ENCODE data around the gene IL16. TPM values are rescaled to one million over a fixed set of nuclear protein-coding genes. Genes with fewer than 3 reads are reported as not detected.

Gene IL16
- total RNA-seq, 1 experiment from 2014 or later = 1.8 TPM

GRCh38 chr15:81253846-81254245, 57.2 kb downstream of the IL16 start:
- no peak for DNase-seq (ENCODE audit: low spot score)
- BruUV-seq (replicated peaks) = no TSS peak
- Histone ChIP-seq H3K36me3 (ENCODE audit: insufficient read depth, low read length, poor library complexity, severe bottlenecking) (no peaks in the 10 kb centered on the region), H3K4me3 (ENCODE audit: low read depth, low read length, poor library complexity, severe bottlenecking) (no peak overlapping the region), H3K27me3 (replicated peaks; ENCODE audit: insufficient read depth, low read depth, low read length, poor library complexity) (no peaks in the 10 kb centered on the region), H3K9me3 (ENCODE audit: low read depth, low read length, poor library complexity, severe bottlenecking) (no peaks in the 10 kb centered on the region), H3K4me1 (ENCODE audit: insufficient read depth, low read length, poor library complexity, severe bottlenecking) (no peaks in the 10 kb centered on the region), H3K27ac (ENCODE audit: low read depth, low read length, poor library complexity, severe bottlenecking) (no peak overlapping the region)
- TF ChIP-seq EZH2 (IDR thresholded peaks at IDR 0.05; ENCODE audit: borderline replicate concordance, low read depth, low read length, poor library complexity, severe bottlenecking) (no peak), CTCF (conservative IDR thresholded peaks at IDR 0.05; ENCODE audit: low read depth, low read length) (no peak)
- intact Hi-C loops (cut with micrococcal nuclease; ENCODE audit: unreplicated experiment) = no loop called here
- ChIA-PET POLR2A (ENCODE audit: low non-redundant PET) (no interaction called here), CTCF (no interaction called here)

DNA sequence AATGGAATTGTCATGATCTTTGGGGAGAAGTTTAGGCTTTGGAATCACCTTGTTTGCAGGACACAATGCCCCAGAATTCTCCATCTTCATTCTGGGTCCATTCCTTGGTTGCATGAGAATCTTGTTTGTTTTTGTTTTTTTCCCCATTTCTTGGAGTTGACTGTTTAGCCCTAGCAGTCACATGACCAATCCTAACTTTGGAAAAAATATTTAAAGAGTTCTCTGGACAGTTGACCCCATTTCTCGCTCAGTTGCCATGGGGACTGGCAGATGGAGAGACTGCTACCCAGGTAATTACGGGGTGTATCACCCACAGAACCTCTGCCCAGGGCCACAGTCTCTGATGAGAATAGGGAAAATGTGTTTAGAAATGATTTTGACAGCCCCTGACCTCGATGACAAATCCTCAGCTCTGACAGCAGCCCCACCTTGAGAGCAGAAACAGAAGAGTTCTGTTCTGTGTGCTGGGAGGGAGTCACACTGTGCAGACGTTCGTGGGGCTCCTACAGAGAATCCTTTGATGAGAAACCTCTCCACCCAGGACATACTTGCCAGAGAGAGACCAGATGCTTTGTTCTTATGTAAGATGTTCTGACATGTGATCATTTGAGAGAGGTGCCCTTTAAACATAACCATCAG, 57.7 kb downstream of the IL16 start:
- Histone ChIP-seq H3K27ac (ENCODE audit: low read depth, low read length, poor library complexity, severe bottlenecking) (no peak overlapping the region), H3K36me3 (ENCODE audit: insufficient read depth, low read length, poor library complexity, severe bottlenecking) (no peaks in the 10 kb centered on the region), H3K9me3 (ENCODE audit: low read depth, low read length, poor library complexity, severe bottlenecking) (no peaks in the 10 kb centered on the region), H3K27me3 (replicated peaks; ENCODE audit: insufficient read depth, low read depth, low read length, poor library complexity) (no peaks in the 10 kb centered on the region), H3K4me1 (ENCODE audit: insufficient read depth, low read length, poor library complexity, severe bottlenecking) (no peaks in the 10 kb centered on the region), H3K4me3 (ENCODE audit: low read depth, low read length, poor library complexity, severe bottlenecking) (no peak overlapping the region)
- BruUV-seq (replicated peaks) = no TSS peak
- no peak for DNase-seq (ENCODE audit: low spot score)
- POLR2A ChIA-PET (ENCODE audit: low non-redundant PET) = no interaction called here
- CTCF ChIA-PET = no interaction called here
- TF ChIP-seq EZH2 (IDR thresholded peaks at IDR 0.05; ENCODE audit: borderline replicate concordance, low read depth, low read length, poor library complexity, severe bottlenecking) (no peak), CTCF (conservative IDR thresholded peaks at IDR 0.05; ENCODE audit: low read depth, low read length) (no peak)
- intact Hi-C loops (cut with micrococcal nuclease; ENCODE audit: unreplicated experiment) = no loop called here

GRCh38 chr15:81254916-81255290, 58.2 kb downstream of the IL16 start:
- Histone ChIP-seq H3K27me3 (replicated peaks; ENCODE audit: insufficient read depth, low read depth, low read length, poor library complexity) (no peaks in the 10 kb centered on the region), H3K9me3 (ENCODE audit: low read depth, low read length, poor library complexity, severe bottlenecking) (no peaks in the 10 kb centered on the region), H3K4me1 (ENCODE audit: insufficient read depth, low read length, poor library complexity, severe bottlenecking) (no peaks in the 10 kb centered on the region), H3K4me3 (ENCODE audit: low read depth, low read length, poor library complexity, severe bottlenecking) (no peak overlapping the region), H3K36me3 (ENCODE audit: insufficient read depth, low read length, poor library complexity, severe bottlenecking) (no peaks in the 10 kb centered on the region), H3K27ac (ENCODE audit: low read depth, low read length, poor library complexity, severe bottlenecking) (no peak overlapping the region)
- ChIA-PET CTCF (no interaction called here), POLR2A (ENCODE audit: low non-redundant PET) (no interaction called here)
- no peak for DNase-seq (ENCODE audit: low spot score)
- intact Hi-C loops (cut with micrococcal nuclease; ENCODE audit: unreplicated experiment) = no loop called here
- TF ChIP-seq EZH2 (IDR thresholded peaks at IDR 0.05; ENCODE audit: borderline replicate concordance, low read depth, low read length, poor library complexity, severe bottlenecking) (no peak), CTCF (conservative IDR thresholded peaks at IDR 0.05; ENCODE audit: low read depth, low read length) (no peak)
- no TSS peak for BruUV-seq (replicated peaks)
